ENCODE measurements around the gene ANKRD11. TPM values are rescaled to one million over a fixed set of nuclear protein-coding genes. Genes with fewer than 3 reads are reported as not detected.
"Not testable (repeated sequence)": the region's sequence is repeated elsewhere in the genome, so short reads cannot be mapped to it uniquely, and the experiment has no call there.

The ANKRD11 gene
- total RNA-seq, 1 experiment from 2014 or later: 47.0 TPM

DNA sequence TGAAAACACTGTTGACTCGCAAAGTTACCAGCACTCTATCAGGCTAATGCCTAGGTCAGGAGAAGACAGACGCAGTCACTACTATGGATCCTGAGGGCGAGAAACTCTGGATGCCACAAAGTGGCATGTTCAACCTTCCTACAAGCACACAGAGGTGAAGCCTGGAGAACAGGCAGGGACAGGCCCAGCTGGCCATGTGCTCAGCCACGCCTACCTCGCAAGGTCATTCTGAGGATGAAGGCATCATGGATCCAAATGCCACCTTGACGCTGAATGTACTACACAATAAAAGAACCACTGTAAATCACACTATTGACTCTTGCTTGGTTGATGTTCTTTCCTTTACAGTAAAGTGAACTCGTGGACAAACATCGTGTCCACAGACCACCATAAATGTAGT lies 85.8 kb downstream of the ANKRD11 start:
- in situ Hi-C loops (cut with HindIII; ENCODE audit: low pct_unique_long_range_greater_than_20kb, low sequenced_read_pairs): no loop called here
- DNase-seq (ENCODE audit: low read depth, low spot score): no peak

DNA sequence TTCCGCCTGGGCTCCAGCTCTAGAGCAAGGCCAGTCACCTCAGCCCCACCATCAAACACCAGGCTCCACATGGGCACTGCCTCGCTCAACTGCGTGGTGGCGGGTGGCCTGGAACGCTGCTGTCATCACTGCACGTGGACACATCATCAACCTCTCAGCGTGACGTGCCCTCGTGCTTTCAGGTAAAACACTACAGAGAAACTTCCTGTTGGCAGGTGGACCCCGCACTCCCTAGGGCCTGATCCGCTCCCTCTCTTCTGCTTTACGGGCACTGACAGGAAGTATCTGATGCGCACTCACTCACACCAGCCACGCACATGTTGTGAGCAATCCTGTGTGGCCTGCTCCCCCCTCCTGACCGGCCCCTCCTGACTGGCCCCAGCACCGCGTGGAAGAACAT lies 87.4 kb downstream of the ANKRD11 start:
- in situ Hi-C loops (cut with HindIII; ENCODE audit: low pct_unique_long_range_greater_than_20kb, low sequenced_read_pairs): no loop called here
- no peak for DNase-seq (ENCODE audit: low read depth, low spot score)

DNA sequence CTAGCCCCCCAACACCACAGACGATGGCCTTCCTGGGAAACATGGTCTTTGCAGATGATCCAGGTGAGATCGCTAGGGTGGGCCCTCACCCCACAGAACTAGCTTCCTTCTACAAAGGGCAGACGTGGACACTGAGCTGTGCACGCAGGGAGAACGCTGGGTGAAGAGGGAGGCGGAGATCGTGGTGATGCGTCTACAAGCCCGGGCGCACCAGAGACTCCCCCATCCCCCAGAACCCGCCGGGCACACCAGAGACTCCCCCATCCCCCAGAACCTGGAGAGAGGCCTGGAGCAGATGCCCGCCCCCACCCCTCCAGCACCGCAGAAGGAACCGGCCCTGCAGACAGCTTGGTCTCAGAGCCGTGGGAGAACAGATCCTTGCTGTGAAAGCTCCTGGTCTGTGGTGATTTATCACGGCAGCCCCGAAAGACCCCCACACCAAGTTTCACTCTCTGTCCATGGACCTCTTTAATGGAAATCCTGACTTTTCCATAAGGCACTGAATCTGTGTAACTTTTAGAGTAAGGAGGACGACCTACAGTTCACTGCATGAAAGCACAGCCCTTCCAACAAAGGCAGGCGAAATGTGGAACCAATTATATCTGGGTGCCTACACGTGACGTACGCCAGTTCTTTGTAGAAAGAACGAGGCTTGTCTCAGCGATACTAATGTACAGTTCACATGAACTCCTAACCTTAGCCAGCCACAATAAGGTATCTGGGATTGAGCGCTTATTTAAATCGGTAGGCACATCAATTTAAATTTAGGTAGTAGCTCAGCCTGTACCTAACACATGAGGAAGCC lies 88.5 kb downstream of the ANKRD11 start:
- DNase-seq (ENCODE audit: low read depth, low spot score): no peak
- in situ Hi-C loops (cut with HindIII; ENCODE audit: low pct_unique_long_range_greater_than_20kb, low sequenced_read_pairs): no loop called here

DNA sequence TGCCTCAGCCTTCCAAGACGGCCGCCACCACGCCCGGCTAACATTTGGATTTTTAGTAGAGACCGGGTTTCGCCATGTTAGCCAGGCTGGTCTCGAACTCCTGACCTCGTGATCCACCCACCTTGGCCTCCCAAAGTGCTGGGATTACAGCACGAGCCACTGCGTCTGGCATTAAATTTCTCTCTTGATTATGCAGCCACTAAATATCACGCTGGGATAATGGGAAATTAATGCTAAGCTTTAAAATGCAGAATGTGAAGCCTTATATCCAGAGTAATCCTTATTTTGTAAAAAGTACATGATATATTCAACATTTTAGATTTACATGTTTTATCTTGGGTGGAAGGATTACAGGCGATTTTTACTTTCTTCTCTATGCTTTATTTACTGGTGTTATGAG lies 89.2 kb downstream of the ANKRD11 start:
- in situ Hi-C loops (cut with HindIII; ENCODE audit: low pct_unique_long_range_greater_than_20kb, low sequenced_read_pairs): no loop called here
- DNase-seq (ENCODE audit: low read depth, low spot score): no peak

DNA sequence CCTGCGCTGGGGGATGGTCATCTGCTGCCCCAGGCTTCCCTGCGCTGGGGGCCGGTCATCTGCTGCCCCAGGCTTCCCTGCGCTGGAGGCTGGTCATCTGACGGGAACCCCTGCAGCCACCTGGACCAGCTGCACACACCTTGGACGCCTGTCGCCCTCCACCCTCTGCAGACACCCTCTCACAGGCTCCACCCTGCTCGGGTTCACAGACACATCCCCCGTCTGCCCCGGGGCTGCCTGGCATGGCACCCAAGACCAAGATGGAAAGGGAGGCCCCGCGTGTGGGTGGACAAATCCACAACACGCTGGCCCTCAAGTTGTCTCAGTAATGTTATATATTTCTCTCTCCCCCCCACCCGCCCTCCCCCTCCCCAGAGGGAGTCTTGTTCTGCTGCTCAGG lies 89.6 kb downstream of the ANKRD11 start:
- DNase-seq (ENCODE audit: low read depth, low spot score): no peak
- in situ Hi-C loops (cut with HindIII; ENCODE audit: low pct_unique_long_range_greater_than_20kb, low sequenced_read_pairs): no loop called here

DNA sequence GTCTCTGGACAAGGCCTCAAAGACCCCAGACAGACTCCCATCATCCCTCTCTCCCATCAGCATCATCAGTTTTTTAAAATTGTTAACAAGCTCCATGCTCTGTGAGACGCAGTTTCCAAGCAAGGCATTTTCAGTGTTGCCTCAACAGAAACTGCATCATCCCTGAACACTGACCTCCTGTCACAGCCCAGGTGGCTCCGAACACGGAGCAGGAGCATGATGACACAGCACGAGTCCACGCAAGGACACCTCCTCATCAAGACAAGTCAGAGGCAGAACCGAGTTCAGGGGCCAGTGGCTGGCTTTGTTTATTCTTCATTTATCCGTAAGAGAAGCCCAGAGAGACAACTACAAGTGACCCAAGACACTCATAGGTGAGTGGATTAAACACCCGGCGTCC lies 91.4 kb downstream of the ANKRD11 start:
- in situ Hi-C loops (cut with HindIII; ENCODE audit: low pct_unique_long_range_greater_than_20kb, low sequenced_read_pairs): no loop called here
- no peak for DNase-seq (ENCODE audit: low read depth, low spot score)

DNA sequence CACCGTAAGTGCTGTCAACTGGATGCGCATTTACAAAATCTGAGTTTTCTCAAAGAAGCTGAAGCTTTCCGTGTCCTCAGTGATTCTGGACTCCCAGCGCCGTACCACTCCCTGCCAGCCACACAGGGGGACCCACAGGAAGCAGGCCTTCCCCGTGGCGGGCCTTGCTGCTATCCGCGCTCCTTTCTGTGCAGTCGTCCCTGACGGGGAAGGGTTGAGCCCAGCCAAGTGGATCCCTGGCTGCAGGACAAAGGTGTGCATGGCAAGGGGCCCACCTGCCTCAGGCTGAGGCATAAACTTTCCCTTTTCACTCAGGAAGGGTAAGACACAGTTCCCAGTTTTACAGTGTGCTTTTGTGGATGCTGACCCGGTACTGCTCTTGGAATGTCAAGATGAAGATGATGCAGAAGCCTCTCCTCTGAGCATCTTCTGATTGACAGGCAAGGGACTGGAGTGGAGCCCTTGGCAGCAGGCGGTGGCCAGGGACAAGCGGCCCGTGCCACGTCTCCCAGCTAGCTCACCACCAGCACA lies 93.0 kb downstream of the ANKRD11 start:
- in situ Hi-C loops (cut with HindIII; ENCODE audit: low pct_unique_long_range_greater_than_20kb, low sequenced_read_pairs): no loop called here
- no peak for DNase-seq (ENCODE audit: low read depth, low spot score)

DNA sequence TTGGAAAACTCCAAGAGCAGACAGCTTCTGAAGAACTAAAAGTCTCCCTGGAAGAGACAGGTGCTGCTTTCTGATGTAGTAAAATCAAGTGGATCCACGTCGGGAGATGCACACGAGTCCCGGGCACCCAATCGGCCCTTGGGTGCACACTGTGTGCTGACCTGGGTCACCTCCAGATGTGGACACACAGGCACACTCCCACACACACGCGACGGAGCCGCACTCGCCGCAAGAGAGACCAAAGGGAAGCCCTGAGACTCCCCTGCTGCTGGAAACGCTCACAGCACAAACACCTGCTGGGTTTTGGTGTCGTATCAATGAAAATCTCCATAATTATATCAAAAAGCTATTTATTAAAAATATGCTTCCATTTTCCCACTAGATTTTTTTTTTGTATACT lies 94.2 kb downstream of the ANKRD11 start:
- no peak for DNase-seq (ENCODE audit: low read depth, low spot score)
- in situ Hi-C loops (cut with HindIII; ENCODE audit: low pct_unique_long_range_greater_than_20kb, low sequenced_read_pairs): no loop called here

DNA sequence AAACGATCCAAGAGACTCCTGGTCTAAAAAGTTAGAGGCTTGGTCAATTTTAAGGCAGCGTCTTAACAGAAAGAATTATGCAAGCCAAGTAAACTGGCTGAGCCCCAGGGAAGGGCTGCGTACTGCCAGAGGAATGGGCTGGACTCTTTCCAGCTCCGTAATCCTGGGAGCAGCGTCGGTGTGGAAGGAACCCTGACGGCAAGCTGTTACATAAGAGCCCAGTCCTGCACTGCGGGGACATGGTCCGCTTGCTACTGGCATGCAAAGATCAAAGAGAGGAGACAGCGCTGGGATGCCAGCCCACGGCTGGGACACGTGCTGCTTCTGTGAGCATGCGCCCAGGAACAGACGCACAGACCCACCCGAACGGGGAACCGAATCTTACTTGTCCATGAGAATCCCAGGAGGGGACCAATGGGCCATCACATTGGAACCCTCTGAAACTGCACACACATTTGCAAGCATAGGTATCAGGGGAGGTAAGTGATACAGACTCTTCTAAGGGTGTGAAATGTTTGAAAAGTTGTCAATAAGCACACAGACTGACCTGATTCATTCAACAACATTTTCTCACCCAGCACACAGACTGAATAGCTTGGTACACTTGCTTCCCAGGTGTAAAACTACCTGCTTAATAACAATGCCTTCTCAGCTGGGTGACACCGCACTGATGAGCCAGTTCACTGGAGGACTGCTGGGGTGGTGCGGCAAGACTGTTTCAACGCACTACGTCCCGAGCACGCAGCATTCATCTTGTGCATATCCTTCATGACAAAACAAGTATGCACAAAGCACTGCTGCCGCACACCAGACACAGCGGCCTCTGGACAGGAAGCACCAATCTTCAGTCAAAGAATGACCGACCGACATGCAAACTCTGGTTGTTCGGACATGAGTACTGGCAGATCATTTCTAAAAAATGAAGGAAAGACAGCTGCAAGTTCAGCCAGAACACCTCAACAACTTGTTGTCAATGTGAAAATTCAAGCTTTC lies 94.9 kb downstream of the ANKRD11 start:
- in situ Hi-C loops (cut with HindIII; ENCODE audit: low pct_unique_long_range_greater_than_20kb, low sequenced_read_pairs): no loop called here
- DNase-seq (ENCODE audit: low read depth, low spot score): no peak

DNA sequence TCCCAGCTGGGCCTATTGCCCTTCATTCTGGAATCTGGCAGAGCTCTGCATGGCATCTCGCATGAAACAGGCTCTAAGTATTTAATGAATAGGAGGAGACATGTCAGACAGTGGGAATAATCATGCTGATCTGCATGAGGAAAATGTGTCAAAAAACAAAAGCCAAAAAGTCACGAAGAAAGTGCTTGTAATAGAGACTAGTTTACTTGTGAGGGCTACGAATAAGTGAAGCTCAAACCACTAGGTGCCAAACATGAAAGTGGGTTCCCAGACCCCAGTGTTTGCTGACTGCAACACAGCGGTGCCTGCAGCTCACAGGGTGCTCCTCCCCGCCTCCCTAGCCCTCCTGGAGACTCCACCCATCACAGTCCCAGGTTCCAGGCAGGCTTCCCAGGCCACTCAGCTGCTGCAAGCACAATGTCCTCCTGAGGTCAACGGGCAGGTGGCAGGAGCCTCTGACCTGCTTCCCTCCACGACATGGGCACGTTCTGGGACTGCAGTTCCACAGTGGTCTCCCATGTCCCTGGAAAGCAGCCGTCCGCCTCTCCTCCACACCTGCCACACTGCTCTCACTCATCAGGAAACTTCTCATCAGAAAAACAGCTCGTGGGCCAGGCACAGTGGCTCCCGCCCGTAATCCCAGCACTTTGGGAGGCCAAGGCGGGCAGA lies 96.5 kb downstream of the ANKRD11 start:
- in situ Hi-C loops (cut with HindIII; ENCODE audit: low pct_unique_long_range_greater_than_20kb, low sequenced_read_pairs): no loop called here
- no peak for DNase-seq (ENCODE audit: low read depth, low spot score)

DNA sequence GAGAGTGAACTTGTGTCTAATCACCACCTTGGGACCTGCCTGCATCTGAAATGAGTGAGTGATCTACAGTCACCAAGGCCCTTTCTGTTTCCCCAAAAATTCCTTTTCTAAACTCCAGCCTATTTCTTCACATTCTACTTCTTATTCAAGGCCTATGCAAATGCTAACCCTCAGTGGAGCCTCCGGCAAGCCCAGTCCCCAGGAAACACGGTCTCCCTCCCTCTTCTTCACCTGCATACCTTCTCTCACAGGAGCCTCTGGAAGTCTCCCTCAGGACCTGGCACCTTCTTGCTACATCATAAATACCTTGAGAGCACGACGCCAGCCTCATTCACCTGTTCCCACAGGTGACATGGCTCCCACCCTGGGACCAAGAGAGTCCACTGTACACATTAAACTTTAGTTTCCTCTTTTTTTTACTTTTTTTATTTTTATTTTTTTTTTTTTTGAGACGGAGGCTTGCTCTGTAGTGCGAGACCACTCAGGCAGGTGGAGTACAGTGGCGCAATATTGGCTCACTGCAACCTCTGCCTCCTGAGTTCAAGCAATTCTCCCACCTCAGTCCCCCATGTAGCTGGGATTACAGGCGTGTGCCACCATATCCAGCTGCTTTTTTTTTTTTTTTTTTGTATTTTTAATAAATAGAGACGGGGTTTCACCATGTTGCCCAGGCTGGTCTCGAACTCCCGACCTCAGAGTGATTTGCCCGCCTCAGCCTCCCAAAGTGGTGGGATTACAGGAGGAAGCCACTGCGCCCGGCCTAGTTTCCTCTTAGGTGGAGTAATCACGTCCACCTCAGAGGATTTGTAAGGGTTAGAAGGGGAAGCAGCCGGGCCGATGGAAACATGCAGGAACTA lies 97.3 kb downstream of the ANKRD11 start:
- in situ Hi-C loops (cut with HindIII; ENCODE audit: low pct_unique_long_range_greater_than_20kb, low sequenced_read_pairs): no loop called here

DNA sequence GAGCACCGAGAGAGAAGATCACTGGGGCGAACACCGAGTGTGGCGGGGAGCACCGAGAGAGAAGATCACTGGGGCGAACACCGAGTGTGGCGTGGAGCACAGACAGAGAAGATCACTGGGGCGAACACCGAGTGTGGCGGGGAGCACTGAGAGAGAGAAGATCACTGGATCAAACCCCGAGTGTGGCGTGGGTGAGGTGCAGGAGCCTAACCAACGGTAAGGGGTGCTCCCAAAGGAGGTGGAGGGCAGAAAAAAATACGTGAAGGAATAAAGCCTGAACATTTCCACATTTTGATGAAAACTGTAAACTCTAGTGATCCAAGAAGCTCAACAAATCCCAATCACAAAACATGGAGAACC lies 100.2 kb downstream of the ANKRD11 start:
- DNase-seq (ENCODE audit: low read depth, low spot score); in situ Hi-C loops (cut with HindIII; ENCODE audit: low pct_unique_long_range_greater_than_20kb, low sequenced_read_pairs): not testable (repeated sequence)

More for the DNA sequence above, 97.3 kb downstream of the ANKRD11 start:
- no peak for DNase-seq (ENCODE audit: low read depth, low spot score)

DNA sequence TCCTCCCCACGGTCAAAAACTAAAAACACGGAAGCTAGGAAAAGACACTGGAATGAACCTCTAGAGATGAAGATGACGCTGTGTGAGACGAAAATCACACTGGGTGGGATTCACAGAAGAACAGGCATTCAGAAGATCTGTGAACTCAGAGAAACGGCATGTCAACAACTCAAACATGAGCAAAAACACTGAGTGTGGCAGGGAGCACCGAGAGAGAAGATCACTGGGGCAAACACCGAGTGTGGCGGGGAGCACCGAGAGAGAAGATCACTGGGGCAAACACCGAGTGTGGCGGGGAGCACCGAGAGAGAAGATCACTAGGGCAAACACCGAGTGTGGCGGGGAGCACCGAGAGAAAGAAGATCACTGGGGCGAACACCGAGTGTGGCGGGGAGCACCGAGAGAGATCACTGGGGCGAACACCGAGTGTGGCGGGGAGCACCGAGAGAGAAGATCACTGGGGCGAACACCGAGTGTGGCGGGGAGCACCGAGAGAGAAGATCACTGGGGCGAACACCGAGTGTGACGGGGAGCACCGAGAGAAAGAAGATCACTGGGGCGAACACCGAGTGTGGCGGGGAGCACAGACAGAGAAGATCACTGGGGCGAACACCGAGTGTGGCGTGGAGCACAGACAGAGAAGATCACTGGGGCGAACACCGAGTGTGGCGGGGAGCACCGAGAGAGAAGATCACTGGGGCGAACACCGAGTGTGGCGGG lies 100.7 kb downstream of the ANKRD11 start:
- in situ Hi-C loops (cut with HindIII; ENCODE audit: low pct_unique_long_range_greater_than_20kb, low sequenced_read_pairs); DNase-seq (ENCODE audit: low read depth, low spot score): not testable (repeated sequence)

DNA sequence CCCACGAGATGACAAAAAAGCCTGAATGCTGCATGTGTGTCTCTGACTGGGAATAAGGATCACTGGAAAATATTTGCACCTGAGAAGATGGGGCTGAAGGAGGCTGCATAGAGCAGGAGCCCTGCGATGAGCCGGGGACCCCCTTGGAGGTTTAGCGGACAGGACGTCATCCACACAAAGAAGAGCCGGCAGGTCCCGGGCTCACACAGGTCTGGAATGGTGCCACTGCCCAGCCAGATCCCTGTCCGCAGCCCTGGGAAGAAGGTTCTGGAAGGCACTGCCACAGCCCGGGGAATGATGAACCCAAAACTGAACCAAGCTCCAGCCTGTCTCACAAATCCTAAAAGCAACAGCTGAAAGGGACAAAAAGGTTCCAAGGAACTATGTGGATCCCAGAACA lies 101.8 kb downstream of the ANKRD11 start:
- in situ Hi-C loops (cut with HindIII; ENCODE audit: low pct_unique_long_range_greater_than_20kb, low sequenced_read_pairs): no loop called here
- DNase-seq (ENCODE audit: low read depth, low spot score): no peak

DNA sequence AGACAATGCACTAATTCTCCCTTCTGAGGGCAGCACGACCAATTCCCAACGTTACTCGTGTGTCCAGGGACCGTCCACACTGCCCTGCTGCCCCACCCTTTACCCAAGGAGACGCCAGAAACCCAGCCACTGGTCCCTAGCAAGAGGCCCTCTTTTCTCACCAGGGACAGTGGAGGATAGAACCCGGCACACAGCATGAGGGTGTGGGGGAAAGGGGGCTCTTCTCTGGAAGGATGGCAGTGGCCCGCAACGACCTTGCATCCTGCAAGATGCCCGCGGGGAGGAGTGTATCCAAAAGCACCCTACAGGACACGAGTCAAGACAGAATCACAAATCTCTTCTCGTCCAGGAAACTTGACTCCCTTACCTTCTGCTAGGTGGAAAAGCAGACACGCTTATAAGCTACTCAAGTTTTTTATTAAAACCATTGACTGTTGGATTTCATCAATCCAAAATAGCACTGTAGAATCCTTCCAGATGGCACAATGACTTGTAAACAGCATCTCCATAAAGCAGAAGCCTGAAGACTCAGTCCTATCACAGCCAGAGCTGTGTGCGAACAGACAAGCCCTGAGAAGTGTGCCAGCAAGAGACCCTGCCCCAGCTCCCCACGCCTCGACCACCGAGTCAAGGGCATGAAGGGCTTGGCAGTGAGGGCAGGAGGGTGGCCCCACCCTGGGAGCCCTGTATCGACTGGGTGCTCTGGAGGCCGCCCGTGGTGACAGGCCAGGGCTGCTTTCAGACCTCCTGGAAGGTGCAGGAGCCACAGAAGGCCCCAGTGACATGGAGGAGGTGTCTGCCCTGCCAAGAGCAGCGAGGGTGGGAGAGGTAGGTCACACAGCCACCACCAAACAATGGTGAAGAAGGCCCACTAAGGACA lies 103.8 kb downstream of the ANKRD11 start:
- in situ Hi-C loops (cut with HindIII; ENCODE audit: low pct_unique_long_range_greater_than_20kb, low sequenced_read_pairs): no loop called here
- no peak for DNase-seq (ENCODE audit: low read depth, low spot score)

DNA sequence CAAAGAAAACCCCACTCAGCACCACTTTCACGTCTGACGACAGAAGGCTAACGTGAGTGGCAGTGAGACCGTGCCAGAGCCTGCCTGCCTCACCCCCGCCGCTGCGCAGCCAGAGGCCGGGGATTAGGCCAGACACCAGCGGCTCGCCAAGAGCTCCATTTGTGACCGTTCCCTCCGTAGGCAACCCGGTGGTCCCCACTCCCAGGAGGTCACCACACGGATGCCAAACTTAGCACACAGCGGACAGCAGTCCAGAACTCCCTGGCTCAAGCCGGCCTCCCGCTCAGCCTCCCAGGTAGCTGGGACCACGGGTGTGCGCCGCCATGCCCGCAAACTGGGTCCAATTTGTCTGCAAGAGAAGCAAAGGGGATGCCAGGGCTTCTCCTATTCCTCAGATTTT lies 104.6 kb downstream of the ANKRD11 start:
- in situ Hi-C loops (cut with HindIII; ENCODE audit: low pct_unique_long_range_greater_than_20kb, low sequenced_read_pairs): no loop called here
- no peak for DNase-seq (ENCODE audit: low read depth, low spot score)

Measured in SK-MEL-5 (cell line).